Esophagus (tissue), 2 donors: Measurements from ENCODE around the gene OSBPL2. TPM values are rescaled to one million over a fixed set of nuclear protein-coding genes. Genes with fewer than 3 reads are reported as not detected.

ENCODE experiments used
- H3K27ac ChIP-seq, 2 donors: one replicate each; pipeline ENCODE4 v1.5.1; 2013; ENCODE audit warnings: low read depth in 2 of 2, mild to moderate bottlenecking in 2 of 2, inconsistent platforms in 1 of 2, low read length in 1 of 2, moderate library complexity in 1 of 2
- H3K27me3 ChIP-seq, 2 donors: one replicate each; pipeline ENCODE4 v1.6.1; 2013; ENCODE audit warnings: low read length in 2 of 2, control low read depth in 1 of 2, mild to moderate bottlenecking in 1 of 2; ENCODE audit not compliant: insufficient read depth in 2 of 2, control insufficient read depth in 1 of 2
- H3K36me3 ChIP-seq, 2 donors: one replicate each; pipeline ENCODE4 v1.6.1; 2013; ENCODE audit warnings: low read length in 1 of 2; ENCODE audit not compliant: control insufficient read depth in 2 of 2, insufficient read depth in 2 of 2
- H3K4me1 ChIP-seq, 2 donors: one replicate each; pipeline ENCODE4 v1.6.1; 2013; ENCODE audit warnings: low read length in 1 of 2; ENCODE audit not compliant: control insufficient read depth in 2 of 2, insufficient read depth in 2 of 2
- H3K4me3 ChIP-seq, 2 donors: one replicate each; pipeline ENCODE4 v1.5.1; 2013; ENCODE audit warnings: low read length in 2 of 2, mild to moderate bottlenecking in 2 of 2, low read depth in 1 of 2, moderate library complexity in 1 of 2
- H3K9me3 ChIP-seq, 2 donors: one replicate each; pipeline ENCODE4 v1.6.1; 2013; ENCODE audit warnings: mild to moderate bottlenecking in 2 of 2, low read depth in 1 of 2, low read length in 1 of 2, moderate library complexity in 1 of 2; ENCODE audit not compliant: control insufficient read depth in 2 of 2, insufficient read depth in 1 of 2
- WGBS, 2 donors: extraction: QIAGEN DNeasy Blood & Tissue Kit; methylation state at CpG; one replicate each; pipeline ENCODE4 v1.1.7; 2013; 5-methylcytosine and 5-hydroxymethylcytosine counted together
- polyA plus RNA-seq, 2 donors: library from polyadenylated mRNA; stranded (reverse); fragments of 200-250 nt; gene quantifications; one replicate each; pipeline ENCODE4 v1.2.3, GENCODE V29; 2013
- donor health status: healthy with polysubstance abuse.
- donor health status: Bipolar disorder and iron deficiency.

Gene OSBPL2
- polyA plus RNA-seq, 2 donors, result 31.2 to 32.3 TPM

DNA sequence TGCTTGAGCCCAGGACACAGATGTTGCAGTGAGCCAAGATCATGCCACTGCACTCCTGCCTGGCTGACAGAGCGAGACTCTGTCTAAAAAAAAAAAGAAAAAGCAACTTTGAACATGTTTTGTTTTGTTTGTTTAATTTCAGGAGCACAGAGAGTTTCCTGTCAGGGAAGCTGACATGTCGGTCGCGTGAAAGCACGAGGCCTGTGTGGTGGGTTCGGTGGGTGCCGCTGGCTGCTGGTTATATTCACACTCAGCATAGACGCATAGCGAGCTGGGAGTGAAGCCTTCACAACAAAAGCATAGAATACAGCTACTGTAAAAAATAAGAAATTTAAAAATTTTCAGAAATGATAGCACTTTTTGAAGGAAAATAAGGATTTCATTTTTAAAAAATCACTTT, 41.0 kb upstream of the OSBPL2 start:
- WGBS, 2 donors, result 86 to 96% methylated on average over 9 of the region's 9 CpGs

DNA sequence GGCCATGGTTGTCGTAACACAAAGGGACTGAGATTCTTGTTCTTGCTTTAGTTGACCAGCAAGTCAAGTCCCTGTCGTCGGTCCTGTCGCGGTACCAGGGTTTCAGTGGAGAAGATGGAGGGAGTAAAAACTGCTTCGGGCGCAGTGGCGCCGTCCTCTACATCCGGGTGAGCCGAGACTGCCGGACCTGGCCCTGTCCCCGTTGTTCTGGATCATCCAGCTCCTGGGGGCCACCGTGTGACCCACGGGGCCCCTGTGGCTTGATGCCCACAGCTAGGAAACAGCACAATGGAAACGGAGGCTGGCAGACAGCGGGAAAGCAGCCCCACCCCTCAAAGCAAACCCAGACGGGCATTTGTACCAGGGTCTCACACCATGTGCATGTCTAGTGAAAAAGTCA, 40.5 kb upstream of the OSBPL2 start:
- Histone ChIP-seq H3K27ac (no peak overlapping the region), H3K4me3 (no peak overlapping the region), H3K4me1 (no peaks in the 10 kb centered on the region), H3K36me3 (peaks cover 25 to 33% of the 10 kb centered on the region in 2 donors), H3K27me3 (no peaks in the 10 kb centered on the region), H3K9me3 (peaks cover 0 to 4% of the 10 kb centered on the region in 2 donors)
- 94 to 95% methylated on average over 18 of the region's 18 CpGs for WGBS, 2 donors

More for the DNA sequence above, 41.0 kb upstream of the OSBPL2 start:
- Histone ChIP-seq H3K36me3 (peaks cover 25 to 33% of the 10 kb centered on the region in 2 donors), H3K27me3 (no peaks in the 10 kb centered on the region), H3K4me3 (no peak overlapping the region), H3K27ac (no peak overlapping the region), H3K4me1 (no peaks in the 10 kb centered on the region), H3K9me3 (peaks cover 0 to 4% of the 10 kb centered on the region in 2 donors)

DNA sequence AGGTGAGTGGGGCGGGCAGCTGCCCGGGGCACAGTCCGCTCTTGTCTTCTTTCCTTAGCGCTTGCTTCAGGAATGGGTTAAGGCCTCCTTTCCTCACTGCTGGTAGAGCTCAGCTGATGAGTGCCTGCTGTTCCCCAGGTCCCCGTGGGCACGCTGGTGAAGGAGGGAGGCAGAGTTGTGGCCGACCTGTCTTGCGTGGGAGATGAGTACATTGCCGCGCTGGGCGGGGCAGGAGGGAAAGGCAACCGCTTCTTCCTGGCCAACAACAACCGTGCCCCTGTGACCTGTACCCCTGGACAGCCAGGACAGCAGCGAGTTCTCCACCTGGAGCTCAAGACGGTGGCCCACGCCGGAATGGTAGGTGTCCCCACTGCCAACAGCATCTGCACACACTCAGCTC, 39.8 kb upstream of the OSBPL2 start:
- Histone ChIP-seq H3K9me3 (peaks cover 0 to 4% of the 10 kb centered on the region in 2 donors), H3K27me3 (no peaks in the 10 kb centered on the region), H3K36me3 (peaks cover 24 to 28% of the 10 kb centered on the region in 2 donors), H3K27ac (no peak overlapping the region), H3K4me3 (no peak overlapping the region), H3K4me1 (no peaks in the 10 kb centered on the region)
- 96% methylated on average over 17 of the region's 17 CpGs for WGBS, 2 donors

- peaks cover 21 to 27% of the 10 kb centered on the region in 2 donors for H3K36me3 ChIP-seq
- H3K27ac ChIP-seq, result no peak overlapping the region
- H3K4me1 ChIP-seq, result no peaks in the 10 kb centered on the region
- H3K9me3 ChIP-seq, result peaks cover 0 to 4% of the 10 kb centered on the region in 2 donors
- H3K27me3 ChIP-seq, result no peaks in the 10 kb centered on the region
- 97 to 98% methylated on average over 18 of the region's 18 CpGs for WGBS, 2 donors
- H3K4me3 ChIP-seq, result no peak overlapping the region
Measured at GRCh38 chr20:62198931-62199330, 39.4 kb upstream of the OSBPL2 start.

GRCh38 chr20:62200491-62201172, 37.7 kb upstream of the OSBPL2 start:
- H3K27me3 ChIP-seq, result no peaks in the 10 kb centered on the region
- WGBS, 2 donors, result 95% methylated on average over 38 of the region's 38 CpGs
- H3K36me3 ChIP-seq, result peaks cover 21 to 27% of the 10 kb centered on the region in 2 donors
- H3K9me3 ChIP-seq, result peaks cover 0 to 4% of the 10 kb centered on the region in 2 donors
- H3K4me1 ChIP-seq, result no peaks in the 10 kb centered on the region
- H3K27ac ChIP-seq, result no peak overlapping the region
- H3K4me3 ChIP-seq, result no peak overlapping the region

DNA sequence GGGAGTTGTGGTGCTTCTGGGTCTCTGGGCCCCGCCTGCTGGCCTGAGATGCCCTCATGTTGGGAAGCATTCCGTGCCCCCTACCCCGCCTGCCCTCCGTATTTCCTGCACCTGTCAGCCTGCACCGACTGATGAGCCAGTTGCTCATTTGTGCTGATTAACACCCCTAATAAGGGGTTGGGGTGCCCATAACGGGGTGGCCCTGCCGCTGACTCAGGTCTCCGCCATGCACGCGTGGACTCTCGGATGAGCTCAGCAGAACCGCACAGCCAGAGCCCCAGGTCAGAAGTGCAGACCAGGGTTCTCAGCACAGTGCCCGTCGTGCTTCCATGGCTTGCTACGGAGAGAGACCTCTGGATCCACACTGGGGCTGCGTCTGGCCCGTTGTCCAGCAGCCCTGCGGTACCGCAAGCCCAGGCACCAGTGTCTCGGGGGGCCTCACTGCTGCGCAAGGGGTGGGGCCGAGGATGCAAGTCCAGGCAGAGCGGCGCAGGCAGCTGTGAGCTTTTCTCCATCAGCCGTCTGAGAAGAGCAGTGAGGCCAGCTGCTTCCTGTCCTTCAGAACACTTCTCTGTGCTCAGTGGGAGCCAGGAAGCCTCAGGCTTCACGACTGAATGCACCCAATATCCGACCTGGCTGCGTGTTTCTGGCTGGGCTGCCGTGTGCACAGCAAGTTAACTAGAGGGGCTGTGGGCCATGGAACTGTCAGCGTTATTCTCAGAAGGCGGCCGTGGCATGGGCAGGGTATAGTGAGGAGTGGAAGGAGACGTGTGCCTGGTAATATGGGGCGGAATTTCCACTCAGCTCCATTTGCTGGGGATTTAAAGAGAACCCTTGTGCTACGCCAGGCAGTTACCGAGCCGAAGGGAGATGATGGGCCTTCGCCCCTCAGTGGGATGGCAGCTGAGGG, 36.9 kb upstream of the OSBPL2 start:
- H3K9me3 ChIP-seq, result peaks cover 0 to 4% of the 10 kb centered on the region in 2 donors
- peaks cover 21 to 27% of the 10 kb centered on the region in 2 donors for H3K36me3 ChIP-seq
- no peaks in the 10 kb centered on the region for H3K27me3 ChIP-seq
- no peak overlapping the region for H3K4me3 ChIP-seq
- 86 to 89% methylated on average over 38 of the region's 38 CpGs for WGBS, 2 donors
- H3K27ac ChIP-seq, result no peak overlapping the region
- H3K4me1 ChIP-seq, result no peaks in the 10 kb centered on the region

DNA sequence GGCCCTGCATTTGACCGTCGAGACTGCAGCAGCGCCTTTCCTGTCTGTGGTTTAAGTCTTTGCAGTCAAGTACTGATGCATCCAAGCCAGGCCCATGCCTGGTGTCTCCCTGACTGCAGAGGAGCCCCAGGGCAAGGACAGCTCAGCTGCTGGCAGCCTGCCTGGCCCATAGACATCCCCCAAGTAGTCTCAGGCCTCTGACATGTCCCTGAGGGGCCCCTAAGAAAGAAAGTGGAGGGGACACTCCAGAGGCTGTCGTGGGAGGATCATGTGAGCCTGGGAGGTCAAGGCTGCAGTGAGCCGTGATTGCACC, 36.3 kb upstream of the OSBPL2 start:
- Histone ChIP-seq H3K27me3 (no peaks in the 10 kb centered on the region), H3K36me3 (peaks cover 21 to 27% of the 10 kb centered on the region in 2 donors)
- WGBS, 2 donors, result 62 to 92% methylated on average over 5 of the region's 5 CpGs

GRCh38 chr20:62202676-62203377, 35.5 kb upstream of the OSBPL2 start:
- Histone ChIP-seq H3K9me3 (peaks cover 0 to 4% of the 10 kb centered on the region in 2 donors), H3K4me1 (no peaks in the 10 kb centered on the region), H3K4me3 (no peak overlapping the region), H3K27ac (no peak overlapping the region), H3K27me3 (no peaks in the 10 kb centered on the region), H3K36me3 (peaks cover 21 to 27% of the 10 kb centered on the region in 2 donors)
- 85 to 92% methylated on average over 23 of the region's 23 CpGs for WGBS, 2 donors

More for the DNA sequence above, 36.3 kb upstream of the OSBPL2 start:
- Histone ChIP-seq H3K27ac (no peak overlapping the region), H3K4me3 (no peak overlapping the region), H3K9me3 (peaks cover 0 to 4% of the 10 kb centered on the region in 2 donors), H3K4me1 (no peaks in the 10 kb centered on the region)

DNA sequence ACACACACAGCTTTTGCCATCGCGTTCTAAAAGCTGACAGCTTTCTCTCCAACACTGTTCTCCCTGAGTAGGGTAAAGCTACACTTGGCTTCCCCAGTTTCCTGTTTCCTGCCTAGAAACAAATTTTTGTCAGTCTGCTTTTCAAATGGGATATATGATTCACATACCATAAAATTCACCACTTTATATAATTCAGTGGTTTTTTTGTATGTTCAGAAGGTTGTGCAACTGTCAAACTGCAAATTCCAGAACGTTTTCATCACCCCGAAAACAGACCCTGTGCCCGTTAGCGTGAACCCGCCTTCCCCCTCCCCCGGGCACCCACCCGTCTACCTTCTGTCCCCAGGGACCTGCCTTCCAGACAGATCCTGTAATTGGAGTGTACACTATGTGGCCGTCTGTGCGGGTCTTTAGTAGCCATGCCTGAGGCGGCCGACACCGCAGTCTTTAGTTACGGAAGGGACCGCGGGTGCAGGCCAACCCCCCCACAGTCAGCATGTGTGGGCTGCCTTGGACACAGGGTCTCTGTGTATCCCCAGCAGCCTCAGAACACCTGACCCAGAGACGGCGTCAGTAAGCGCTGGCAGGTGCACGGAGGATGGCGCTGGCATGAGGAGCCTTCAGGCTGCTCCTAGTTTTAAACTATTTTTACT, 34.8 kb upstream of the OSBPL2 start:
- peaks cover 0 to 3% of the 10 kb centered on the region in 2 donors for H3K9me3 ChIP-seq
- no peaks in the 10 kb centered on the region for H3K27me3 ChIP-seq
- no peaks in the 10 kb centered on the region for H3K4me1 ChIP-seq
- 85 to 89% methylated on average over 22 of the region's 22 CpGs for WGBS, 2 donors
- H3K36me3 ChIP-seq, result peaks cover 19 to 22% of the 10 kb centered on the region in 2 donors
- H3K27ac ChIP-seq, result no peak overlapping the region
- H3K4me3 ChIP-seq, result no peak overlapping the region
